IgD-negative memory B cell (primary cell): ENCODE data around the gene PLEKHD1. TPM values are rescaled to one million over a fixed set of nuclear protein-coding genes. Genes with fewer than 3 reads are reported as not detected.

Source experiments
- polyA plus RNA-seq: library from polyadenylated mRNA; unstranded; fragments of 300-500 nt; fragmentation: Illumina TruSeq; gene quantifications from one replicate; pipeline ENCODE4 v1.2.3, GENCODE V29; 2021

Gene PLEKHD1
- polyA plus RNA-seq, 1 donor from 2014 or later: 0.11 TPM

Other genes starting within 250 kb of the PLEKHD1 start
- not detected for gene GALNT16, start 224.6 kb upstream of the PLEKHD1 start, polyA plus RNA-seq
- gene ERH, start 86.4 kb upstream of the PLEKHD1 start, polyA plus RNA-seq: 72.1 TPM
- gene SLC39A9, start 86.0 kb upstream of the PLEKHD1 start, polyA plus RNA-seq: 14.7 TPM
- gene CCDC177, start 90.1 kb downstream of the PLEKHD1 start, polyA plus RNA-seq: not detected
- 14.3 TPM for gene SUSD6, start 126.9 kb downstream of the PLEKHD1 start, polyA plus RNA-seq